ENCODE measurements around the gene SLFN12L. TPM values are rescaled to one million over a fixed set of nuclear protein-coding genes. Genes with fewer than 3 reads are reported as not detected.

SLFN12L gene
- not detected in 5 replicates for total RNA-seq (2022; extraction: Qiagen RNA extraction; ENCODE audit: low read depth)

GRCh38 chr17:35537601-35538141 is at the start of gene SLFN12L:
Gene SLFN12L, minus strand, starts transcription at chr17:35537678. Its CDS starts 15,314 bp downstream, at chr17:35522364.

GRCh38 chr17:35578197-35578928 is 40.9 kb upstream of the SLFN12L start, which contains the start of gene PEX12:
Gene PEX12, minus strand, starts transcription at chr17:35578571. Its CDS starts 550 bp downstream, at chr17:35578021.

GRCh38 chr17:35560703-35561102 is 23.2 kb upstream of the SLFN12L start, which contains the start of gene SLFN14:
Gene SLFN14, minus strand, starts transcription at chr17:35560819. Its CDS starts 2,757 bp downstream, at chr17:35558062.

GRCh38 chr17:35448214-35448898 is 89.1 kb downstream of the SLFN12L start, which contains the start of gene SLFN13:
Gene SLFN13, minus strand, starts transcription at chr17:35448766. Its CDS starts 3,086 bp downstream, at chr17:35445680.

GRCh38 chr17:35432176-35433074 is 105.1 kb downstream of the SLFN12L start, which contains the start of gene SLFN12:
Gene SLFN12, minus strand, starts transcription at chr17:35432500. Its CDS starts 9,472 bp downstream, at chr17:35423028.

Other genes with a start within 250 kb of the SLFN12L start
- gene SLFN11, start 164.1 kb downstream of the SLFN12L start, total RNA-seq (2022; extraction: Qiagen RNA extraction; ENCODE audit: low read depth) = 5.4 to 6.7 TPM (median 5.6 TPM) in 5 replicates
- 0.14 to 0.27 TPM in 2 of 5 replicates, not detected in the others for gene SLFN12, start 105.2 kb downstream of the SLFN12L start, total RNA-seq (2022; extraction: Qiagen RNA extraction; ENCODE audit: low read depth)
- gene SLFN13, start 88.9 kb downstream of the SLFN12L start, total RNA-seq (2022; extraction: Qiagen RNA extraction; ENCODE audit: low read depth) = 2.2 to 5.8 TPM (median 5.0 TPM) in 5 replicates
- not detected in 5 replicates for gene SLFN14, start 23.1 kb upstream of the SLFN12L start, total RNA-seq (2022; extraction: Qiagen RNA extraction; ENCODE audit: low read depth)
- gene PEX12, start 40.9 kb upstream of the SLFN12L start, total RNA-seq (2022; extraction: Qiagen RNA extraction; ENCODE audit: low read depth) = 7.4 to 9.0 TPM (median 7.8 TPM) in 5 replicates
- 126 to 156 TPM (median 143 TPM) in 5 replicates for gene AP2B1, start 49.6 kb upstream of the SLFN12L start, total RNA-seq (2022; extraction: Qiagen RNA extraction; ENCODE audit: low read depth)
- 0.12 to 0.15 TPM (median 0.14 TPM) in 4 of 5 replicates, not detected in the other for gene RASL10B, start 194.0 kb upstream of the SLFN12L start, total RNA-seq (2022; extraction: Qiagen RNA extraction; ENCODE audit: low read depth)
- gene GAS2L2, start 215.6 kb upstream of the SLFN12L start, total RNA-seq (2022; extraction: Qiagen RNA extraction; ENCODE audit: low read depth) = 0.06 to 0.08 TPM in 2 of 5 replicates, not detected in the others
- 0.38 to 0.56 TPM in 2 of 5 replicates, not detected in the others for gene C17orf50, start 223.2 kb upstream of the SLFN12L start, total RNA-seq (2022; extraction: Qiagen RNA extraction; ENCODE audit: low read depth)